ENCODE data around the gene ACTRT3.

ACTRT3 gene

DNA sequence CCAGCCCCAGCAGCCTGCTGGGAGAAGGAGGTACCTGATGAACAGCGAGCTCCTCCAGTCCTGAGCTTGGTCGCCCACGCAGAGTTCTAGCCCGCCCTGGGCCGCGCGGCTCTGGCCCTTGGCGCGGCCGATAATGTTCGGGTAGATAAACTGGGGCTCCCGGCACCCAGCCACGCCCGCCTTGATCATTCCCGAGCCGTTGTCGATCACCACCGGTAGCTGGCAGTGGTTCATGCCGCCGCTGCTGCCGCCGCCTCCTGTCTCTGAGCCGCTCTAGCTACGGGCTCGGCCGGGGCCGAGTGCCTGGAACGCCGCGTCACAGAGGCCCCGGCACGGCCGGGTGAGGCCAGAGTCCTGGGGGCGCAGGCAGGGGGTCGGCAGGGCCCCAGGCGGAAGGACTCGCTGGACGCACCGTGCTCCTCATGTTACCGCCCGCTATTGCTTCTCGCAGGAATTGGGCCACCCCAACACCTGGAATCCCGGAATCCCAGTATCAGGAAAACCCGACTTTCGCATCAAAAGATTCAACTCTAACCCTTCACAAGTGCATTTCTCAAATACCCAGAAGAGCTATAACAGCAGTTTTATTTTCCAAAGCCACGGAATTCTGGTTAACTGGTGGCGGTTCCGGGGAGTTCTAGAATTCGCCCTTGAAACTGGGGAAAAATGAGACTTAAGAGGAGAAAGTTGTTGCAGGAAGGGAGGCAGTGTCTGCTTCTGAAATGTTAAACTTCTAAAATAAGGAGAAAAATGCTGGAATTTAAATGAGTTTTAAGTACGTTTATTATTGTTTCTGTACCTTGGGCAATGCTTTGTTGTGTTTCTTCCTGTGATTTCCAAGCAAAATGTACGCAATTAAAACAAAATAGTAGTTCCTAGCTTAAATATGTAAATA lies at the start of gene ACTRT3:
Gene ACTRT3 (minus strand): TSS at position 275 of the 895 bp plus-strand sequence. CDS start 41 bp downstream, at position 234.
- peak; percentile 70 for DNase-seq (ENCODE audit: low spot score)

GRCh38 chr3:169818316-169818715 lies 49.0 kb upstream of the ACTRT3 start:
- DNase-seq (ENCODE audit: low spot score), result no peak

DNA sequence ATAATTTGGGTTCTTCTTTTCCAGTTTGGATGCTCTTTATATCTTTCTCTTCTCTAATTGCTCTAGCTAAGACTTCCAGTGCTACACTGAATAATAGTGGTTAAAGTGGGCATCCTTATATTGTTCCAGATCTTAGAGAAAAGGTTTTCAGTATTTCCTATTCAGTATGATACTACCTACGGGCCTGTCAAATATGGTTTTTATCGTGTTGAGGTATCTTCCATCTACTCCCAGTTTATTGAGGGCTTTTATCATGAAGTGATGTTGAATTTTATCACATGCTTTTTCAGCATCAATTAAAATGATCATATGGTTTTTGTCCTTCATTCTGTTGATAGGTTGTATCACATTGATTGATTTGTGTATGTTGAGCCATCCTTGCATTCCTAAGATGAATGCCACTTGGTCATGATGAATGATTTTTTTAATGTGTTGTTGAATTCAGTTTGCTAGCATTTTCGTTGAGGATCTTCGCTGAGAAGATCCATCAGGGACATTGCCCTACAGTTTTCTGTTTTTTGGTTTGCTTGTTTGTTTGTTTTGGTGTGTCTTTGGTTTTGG lies 46.3 kb upstream of the ACTRT3 start:
- DNase-seq (ENCODE audit: low spot score), result no peak

DNA sequence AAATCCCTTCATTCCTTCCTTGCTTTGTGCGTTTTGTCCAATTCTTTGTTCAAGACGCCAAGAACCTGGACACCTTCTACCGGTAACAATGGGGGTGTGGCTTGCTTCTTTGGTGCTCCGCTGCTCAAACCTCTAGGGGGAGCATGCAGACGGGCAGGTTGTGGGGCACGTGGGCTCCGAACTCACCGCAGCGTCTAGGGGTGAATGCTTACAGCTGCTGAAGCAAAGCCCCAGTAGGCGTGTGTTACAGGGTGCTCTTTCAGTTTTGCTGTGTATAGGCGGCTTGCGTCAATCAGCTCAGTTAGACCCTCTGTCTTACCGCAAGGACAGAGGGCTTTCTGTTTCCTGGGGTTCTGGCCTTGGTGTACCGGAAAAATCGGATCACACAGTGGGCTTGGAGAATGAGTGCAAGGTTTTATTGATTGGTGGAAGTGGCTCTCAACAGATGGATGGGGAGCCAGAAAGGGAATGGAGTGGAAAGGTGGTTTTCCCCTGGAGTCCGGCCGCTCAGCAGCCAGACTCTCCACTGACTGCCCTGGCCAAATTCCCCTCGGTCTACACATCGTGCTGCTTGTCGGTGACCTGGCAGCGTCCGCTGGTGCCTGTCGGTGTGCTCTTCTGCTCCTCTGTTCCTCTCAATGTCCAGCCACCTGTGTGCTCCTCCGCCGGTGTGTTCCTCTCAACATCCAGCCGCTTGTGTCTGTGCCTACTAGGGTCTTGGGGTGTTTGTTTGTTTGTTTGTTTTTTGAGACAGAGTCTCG lies 44.6 kb upstream of the ACTRT3 start:
- DNase-seq (ENCODE audit: low spot score), result peak; percentile 77

DNA sequence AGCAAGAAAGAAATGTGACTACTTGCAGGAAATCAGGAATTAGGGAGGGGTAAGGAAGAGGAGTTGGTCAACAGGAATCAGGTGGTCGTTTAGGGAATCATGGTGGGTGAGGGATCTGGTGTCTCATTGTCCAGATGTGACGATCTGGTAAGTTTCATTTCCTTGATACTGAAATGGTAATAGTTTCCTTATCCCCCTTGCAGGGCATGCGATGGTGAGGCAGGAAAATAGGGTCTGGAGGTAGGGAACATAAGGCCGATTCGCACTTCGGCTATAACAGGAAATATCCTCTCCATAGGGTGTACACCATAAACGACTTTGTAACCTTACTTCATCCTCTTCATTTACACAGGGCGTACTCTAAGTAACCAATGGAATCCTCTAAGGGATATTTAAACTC lies 43.9 kb upstream of the ACTRT3 start:
- DNase-seq (ENCODE audit: low spot score), result no peak

DNA sequence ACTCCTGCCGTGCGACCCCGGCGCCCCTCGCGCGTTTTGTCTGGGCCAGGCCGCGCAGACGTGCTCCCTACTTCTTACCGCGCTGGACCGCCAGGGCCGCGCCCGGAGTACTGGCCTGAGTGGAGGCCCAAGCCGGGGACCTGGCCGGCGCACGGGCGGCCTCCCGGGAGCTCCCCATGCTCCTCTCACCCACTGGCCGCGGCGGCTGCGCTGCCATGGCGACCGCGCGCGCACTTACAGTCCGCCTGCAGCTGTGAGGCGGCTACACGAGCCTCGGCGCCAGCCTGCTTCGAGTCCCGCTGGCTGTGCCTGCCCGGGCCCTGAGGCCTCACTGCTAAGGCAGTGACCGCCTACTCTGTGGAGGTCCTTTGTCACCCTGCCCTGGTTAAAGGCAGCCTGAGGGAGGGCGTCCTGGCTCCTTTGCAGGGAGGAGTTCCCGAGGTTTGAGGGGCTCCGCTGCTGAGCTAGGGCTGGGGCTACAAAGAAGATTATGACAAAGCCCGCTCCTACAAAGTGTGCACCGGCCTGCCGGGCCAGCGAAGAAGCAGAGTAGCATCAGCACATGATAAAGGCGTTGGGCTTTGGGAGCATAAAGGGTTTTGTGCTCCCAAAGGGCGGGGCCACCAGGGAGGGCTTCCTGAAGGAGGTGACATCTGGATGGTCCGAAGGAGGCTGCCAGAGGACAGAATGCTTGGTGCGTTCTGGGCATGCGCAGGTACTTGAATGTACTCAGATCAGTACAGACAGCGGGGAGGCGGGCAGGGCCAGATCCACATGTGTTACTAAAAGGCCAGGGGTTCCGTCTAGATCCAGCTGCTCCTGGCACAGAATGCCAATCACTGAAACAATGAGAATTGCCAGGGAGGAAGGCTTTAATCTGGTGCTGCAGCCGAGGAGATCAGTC lies 43.2 kb upstream of the ACTRT3 start, which contains the start of the genes LRRC34 and LRRIQ4:
Gene LRRC34 (minus strand): TSS at position 573 of the 904 bp plus-strand sequence. CDS start 356 bp downstream, at position 217.
Gene LRRIQ4 (plus strand): TSS at position 539 of the 904 bp plus-strand sequence. CDS start 9,052 bp downstream, outside the sequence.
- DNase-seq (ENCODE audit: low spot score), result peak; percentile 87

DNA sequence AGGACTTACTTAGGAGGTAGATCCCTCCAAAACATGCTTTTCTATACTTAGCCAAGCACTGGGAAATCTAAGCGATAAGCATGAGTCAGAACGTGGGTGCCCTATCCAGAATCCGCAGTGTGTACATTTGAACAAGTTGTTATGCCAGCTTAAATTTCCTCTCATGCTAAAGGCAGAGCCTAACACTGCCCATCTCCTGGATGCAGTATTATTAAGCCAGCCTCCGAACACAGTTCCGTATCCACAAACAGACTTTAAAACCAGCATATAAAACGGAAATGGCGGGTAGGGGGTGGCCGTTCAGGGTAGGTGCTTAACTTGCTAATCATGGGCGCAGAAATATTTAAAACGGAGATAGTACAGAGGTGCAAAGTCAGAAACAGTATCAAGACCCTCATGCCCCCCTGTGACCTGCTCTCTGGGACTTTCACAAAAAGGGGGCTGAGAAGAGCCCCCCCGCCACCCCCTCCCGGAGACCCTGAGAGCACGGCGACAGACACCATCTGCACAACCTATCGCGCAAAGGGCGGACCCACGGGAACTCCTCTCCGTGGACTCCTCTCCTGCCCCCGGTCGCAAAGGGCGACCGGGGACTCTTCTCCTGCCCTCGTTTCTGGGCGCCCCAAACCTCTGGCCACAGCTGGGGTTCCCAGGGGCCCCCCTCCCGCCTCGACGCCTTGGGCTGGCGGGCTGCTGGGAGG lies 42.4 kb upstream of the ACTRT3 start:
- DNase-seq (ENCODE audit: low spot score), result peak; percentile 2

GRCh38 chr3:169809230-169809795 lies 40.0 kb upstream of the ACTRT3 start:
- no peak for DNase-seq (ENCODE audit: low spot score)

GRCh38 chr3:169804681-169805080 lies 35.3 kb upstream of the ACTRT3 start:
- DNase-seq (ENCODE audit: low spot score), result no peak

DNA sequence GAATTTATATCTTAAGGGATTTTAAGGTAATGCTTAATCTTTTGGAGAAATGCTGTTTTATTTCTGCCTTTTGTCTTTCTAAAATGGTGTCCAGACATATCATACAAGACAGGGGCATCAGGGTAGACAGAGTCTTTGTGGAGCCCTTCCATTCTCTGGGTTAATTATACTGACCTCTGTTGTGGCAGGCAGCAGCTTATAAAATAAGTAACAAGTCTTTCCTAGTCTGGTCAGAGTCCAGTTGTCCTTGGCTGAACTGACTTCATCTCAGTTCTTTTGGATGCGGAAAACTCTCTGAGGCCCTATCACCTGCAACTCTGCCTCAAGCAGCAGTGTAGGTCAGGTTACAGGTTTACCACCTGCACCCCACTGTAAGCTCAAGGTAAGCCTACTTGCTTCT lies 23.0 kb upstream of the ACTRT3 start:
- no peak for DNase-seq (ENCODE audit: low spot score)

GRCh38 chr3:169790687-169791429 lies 21.5 kb upstream of the ACTRT3 start:
- no peak for DNase-seq (ENCODE audit: low spot score)

GRCh38 chr3:169790219-169790618 lies 20.9 kb upstream of the ACTRT3 start:
- DNase-seq (ENCODE audit: low spot score), result no peak

DNA sequence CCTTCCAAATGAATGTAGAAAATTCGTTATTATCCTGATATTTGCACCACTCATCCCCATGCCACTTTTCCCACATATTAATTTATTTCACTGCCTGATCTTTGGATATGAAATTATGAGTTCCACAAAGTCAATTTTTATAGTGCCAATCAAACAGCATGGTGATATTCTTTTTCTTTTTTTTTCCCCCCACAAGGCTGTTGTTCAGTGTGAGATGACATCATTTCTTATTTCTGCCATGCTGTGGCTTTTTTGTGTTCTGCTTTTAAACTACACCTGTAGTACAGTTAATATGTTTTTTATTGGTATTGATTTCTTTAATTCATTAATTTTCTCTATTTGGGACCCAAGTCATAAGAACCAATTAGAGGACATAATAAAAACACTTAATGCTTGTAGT lies 18.4 kb upstream of the ACTRT3 start:
- DNase-seq (ENCODE audit: low spot score), result no peak

- no peak for DNase-seq (ENCODE audit: low spot score)
Observed at GRCh38 chr3:169787120-169787519, 17.8 kb upstream of the ACTRT3 start.

GRCh38 chr3:169781209-169781855 lies 12.0 kb upstream of the ACTRT3 start:
- no peak for DNase-seq (ENCODE audit: low spot score)

DNA sequence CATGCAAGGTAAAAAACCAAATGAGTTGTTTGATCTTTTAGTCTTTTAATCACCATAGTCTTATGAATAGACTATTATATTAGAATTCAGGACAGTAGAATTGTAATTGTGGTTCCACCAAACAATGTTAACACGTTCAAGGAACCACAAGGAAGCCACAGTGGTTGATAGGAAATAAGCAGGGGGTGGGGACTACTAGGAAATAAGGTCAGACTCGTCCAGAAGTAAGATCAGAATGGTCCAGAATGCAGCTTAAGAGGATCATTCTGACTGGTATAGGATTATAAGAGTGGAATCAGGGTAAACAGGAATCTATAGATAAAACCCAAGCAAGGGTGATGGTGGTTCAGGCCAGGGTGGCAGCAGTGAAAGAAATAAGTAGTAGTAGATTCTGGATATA lies 11.4 kb upstream of the ACTRT3 start:
- peak; percentile 27 for DNase-seq (ENCODE audit: low spot score)

DNA sequence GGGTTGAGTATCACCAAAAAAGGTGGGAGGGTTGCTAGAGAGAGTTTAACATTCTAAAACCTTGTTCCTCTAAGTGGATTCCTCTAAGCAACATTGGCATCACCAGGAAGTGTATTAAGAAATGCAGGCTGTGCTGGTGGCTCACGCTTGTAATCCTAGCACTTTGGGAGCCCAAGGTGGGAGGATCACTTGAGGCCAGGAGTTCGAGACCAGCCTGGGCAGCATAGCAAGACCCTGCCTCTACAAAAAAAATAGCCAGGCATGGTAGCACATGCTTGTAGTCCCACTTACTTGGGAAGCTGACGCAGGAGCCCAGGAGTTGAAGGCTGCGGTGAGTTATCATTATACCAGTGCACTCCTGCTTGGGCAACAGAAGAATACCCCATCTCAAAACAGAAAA lies 8.5 kb upstream of the ACTRT3 start:
- DNase-seq (ENCODE audit: low spot score), result no peak

- DNase-seq (ENCODE audit: low spot score), result no peak
Observed at GRCh38 chr3:169774186-169774585, 4.8 kb upstream of the ACTRT3 start.
